BJ (cell line): ENCODE results near the gene ITM2B. TPM values are rescaled to one million over a fixed set of nuclear protein-coding genes. Genes with fewer than 3 reads are reported as not detected.

Source experiments
- CTCF ChIA-PET: fragments of 350-600 bp; formaldehyde crosslinking; extraction: SDS; loops from one replicate; lab custom pipeline; 2021; ENCODE audit warnings: antibody characterized with exemption, inconsistent platforms; lab: Yijun Ruan, JAX
- POLR2A ChIA-PET: fragments of 300-600 bp; sonication (Branson Sonifier 250); formaldehyde crosslinking; extraction: SDS; loops from one replicate; lab custom pipeline; 2021; ENCODE audit warnings: antibody characterized with exemption; lab: Charles Lee
- DNase-seq: peaks from one replicate; pipeline ENCODE4 v3.0.0-alpha.2; 2011; ENCODE audit warnings: low read depth
- H3K27me3 ChIP-seq: 2 replicates; pipeline ENCODE4 v1.6.0; 2011; ENCODE audit warnings: low read length; ENCODE audit not compliant: control insufficient read depth, insufficient read depth
- H3K36me3 ChIP-seq: 2 replicates; pipeline ENCODE4 v1.5.1; 2011; ENCODE audit warnings: low read length; ENCODE audit not compliant: control insufficient read depth, insufficient read depth
- H3K4me3 ChIP-seq: 2 replicates; pipeline ENCODE4 v1.5.1; 2011; ENCODE audit warnings: low read depth, mild to moderate bottlenecking, control low read depth, low read length
- polyA plus RNA-seq: library from polyadenylated mRNA; depleted of rRNA; stranded (reverse); fragments of >200 nt; gene quantifications from 2 replicates; pipeline ENCODE4 v1.2.3, GENCODE V29; 2011
- TF ChIP-seq, protein P1 (sequence below): IDR thresholded peaks from 2 replicates; pipeline ENCODE4 v1.5.1; 2011; ENCODE audit warnings: low read depth, mild to moderate bottlenecking, control low read depth, inconsistent platforms, low read length, moderate library complexity; ENCODE audit not compliant: insufficient read depth

The ITM2B gene
- polyA plus RNA-seq, 1 experiment = 173 TPM

- POLR2A ChIA-PET = no interaction called here
- H3K4me3 ChIP-seq = no peak overlapping the region
- H3K27me3 ChIP-seq = no peaks in the 10 kb centered on the region
- CTCF ChIA-PET = no interaction called here
- TF ChIP-seq, protein P1, sequence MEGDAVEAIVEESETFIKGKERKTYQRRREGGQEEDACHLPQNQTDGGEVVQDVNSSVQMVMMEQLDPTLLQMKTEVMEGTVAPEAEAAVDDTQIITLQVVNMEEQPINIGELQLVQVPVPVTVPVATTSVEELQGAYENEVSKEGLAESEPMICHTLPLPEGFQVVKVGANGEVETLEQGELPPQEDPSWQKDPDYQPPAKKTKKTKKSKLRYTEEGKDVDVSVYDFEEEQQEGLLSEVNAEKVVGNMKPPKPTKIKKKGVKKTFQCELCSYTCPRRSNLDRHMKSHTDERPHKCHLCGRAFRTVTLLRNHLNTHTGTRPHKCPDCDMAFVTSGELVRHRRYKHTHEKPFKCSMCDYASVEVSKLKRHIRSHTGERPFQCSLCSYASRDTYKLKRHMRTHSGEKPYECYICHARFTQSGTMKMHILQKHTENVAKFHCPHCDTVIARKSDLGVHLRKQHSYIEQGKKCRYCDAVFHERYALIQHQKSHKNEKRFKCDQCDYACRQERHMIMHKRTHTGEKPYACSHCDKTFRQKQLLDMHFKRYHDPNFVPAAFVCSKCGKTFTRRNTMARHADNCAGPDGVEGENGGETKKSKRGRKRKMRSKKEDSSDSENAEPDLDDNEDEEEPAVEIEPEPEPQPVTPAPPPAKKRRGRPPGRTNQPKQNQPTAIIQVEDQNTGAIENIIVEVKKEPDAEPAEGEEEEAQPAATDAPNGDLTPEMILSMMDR = no peak
- no peak for DNase-seq
- peaks cover 8% of the 10 kb centered on the region for H3K36me3 ChIP-seq
Measured at GRCh38 chr13:48258002-48258401, 25.0 kb downstream of the ITM2B start.

DNA sequence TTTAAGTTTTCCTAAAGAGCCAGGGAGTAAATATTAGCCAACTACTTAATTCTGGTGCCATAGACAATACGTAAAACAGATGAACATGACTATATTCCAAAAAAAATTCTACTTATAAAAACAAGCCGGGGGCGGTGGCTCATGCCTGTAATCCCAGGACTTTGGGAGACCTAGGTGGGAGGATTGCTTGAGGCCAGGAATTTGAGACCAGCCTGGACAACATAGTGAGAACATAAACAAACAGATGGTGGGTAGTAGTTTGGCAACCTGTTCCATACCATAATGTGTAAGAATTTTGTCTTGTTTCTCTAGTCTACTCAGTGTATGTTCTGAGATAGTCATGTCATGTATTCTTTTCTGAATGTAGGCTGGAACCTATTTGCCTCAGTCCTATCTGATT lies 25.4 kb downstream of the ITM2B start:
- ChIA-PET POLR2A (no interaction called here), CTCF (no interaction called here)
- no peak for DNase-seq
- no peak overlapping the region for H3K4me3 ChIP-seq
- H3K27me3 ChIP-seq = no peaks in the 10 kb centered on the region
- TF ChIP-seq, protein P1 = no peak
- peaks cover 9% of the 10 kb centered on the region for H3K36me3 ChIP-seq

DNA sequence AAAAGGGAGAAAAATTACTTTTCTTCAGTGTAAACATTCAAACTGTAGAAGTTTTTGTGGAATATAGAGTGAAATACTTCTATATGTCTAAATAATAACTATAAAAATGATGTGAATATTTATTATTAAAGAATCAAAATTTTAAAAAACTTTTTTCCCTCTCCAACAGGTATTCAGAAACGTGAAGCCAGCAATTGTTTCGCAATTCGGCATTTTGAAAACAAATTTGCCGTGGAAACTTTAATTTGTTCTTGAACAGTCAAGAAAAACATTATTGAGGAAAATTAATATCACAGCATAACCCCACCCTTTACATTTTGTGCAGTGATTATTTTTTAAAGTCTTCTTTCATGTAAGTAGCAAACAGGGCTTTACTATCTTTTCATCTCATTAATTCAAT lies 28.0 kb downstream of the ITM2B start:
- POLR2A ChIA-PET = no interaction called here

GRCh38 chr13:48263196-48263595 lies 30.2 kb downstream of the ITM2B start:
- Histone ChIP-seq H3K4me3 (no peak overlapping the region), H3K36me3 (peaks cover 1% of the 10 kb centered on the region), H3K27me3 (no peaks in the 10 kb centered on the region)
- DNase-seq = no peak
- CTCF ChIA-PET = interaction anchor here (0.9 kb wide), 1 partner anchor 71 kb away, joined by 4 read pairs; no protein-coding TSS in a partner anchor
- TF ChIP-seq, protein P1 = no peak
- POLR2A ChIA-PET = no interaction called here

More for the DNA sequence above, 28.0 kb downstream of the ITM2B start:
- DNase-seq = no peak
- TF ChIP-seq, protein P1 = no peak
- H3K27me3 ChIP-seq = no peaks in the 10 kb centered on the region
- H3K36me3 ChIP-seq = peaks cover 3% of the 10 kb centered on the region
- CTCF ChIA-PET = no interaction called here
- H3K4me3 ChIP-seq = no peak overlapping the region

GRCh38 chr13:48264058-48264457 lies 31.1 kb downstream of the ITM2B start:
- peaks cover 1% of the 10 kb centered on the region for H3K36me3 ChIP-seq
- DNase-seq = no peak
- ChIA-PET CTCF (no interaction called here), POLR2A (no interaction called here)
- TF ChIP-seq, protein P1 = no peak
- H3K4me3 ChIP-seq = no peak overlapping the region
- H3K27me3 ChIP-seq = no peaks in the 10 kb centered on the region
